H9 (cell line): Measurements from ENCODE around the gene PROK1. TPM values are rescaled to one million over a fixed set of nuclear protein-coding genes. Genes with fewer than 3 reads are reported as not detected.

Source experiments
- DNase-seq: peaks from one replicate; pipeline ENCODE4 v3.0.0-alpha.2; 2017
- H2AFZ ChIP-seq: one replicate; pipeline ENCODE4 v1.6.1; 2013; ENCODE audit warnings: mild to moderate bottlenecking, low read length, control low read depth, moderate library complexity
- H2AK5ac ChIP-seq: 2 replicates; pipeline ENCODE4 v1.6.1; 2013; ENCODE audit warnings: low read length, control low read depth, mixed read lengths; ENCODE audit not compliant: insufficient read length
- H2BK120ac ChIP-seq: one replicate; pipeline ENCODE4 v1.6.1; 2013; ENCODE audit warnings: low read depth, mild to moderate bottlenecking, low read length, control low read depth, inconsistent platforms; ENCODE audit not compliant: poor library complexity, severe bottlenecking
- H2BK12ac ChIP-seq: 2 replicates; pipeline ENCODE4 v1.6.1; 2013; ENCODE audit warnings: low read length, control low read depth, mixed read lengths, low read depth; ENCODE audit not compliant: insufficient read length
- H2BK15ac ChIP-seq: 2 replicates; pipeline ENCODE4 v1.6.1; 2013; ENCODE audit warnings: low read depth, low read length, control low read depth
- H2BK20ac ChIP-seq: one replicate; pipeline ENCODE4 v1.6.1; 2013; ENCODE audit warnings: low read depth, mild to moderate bottlenecking, low read length, control low read depth, inconsistent platforms; ENCODE audit not compliant: poor library complexity, severe bottlenecking
- H2BK5ac ChIP-seq: 2 replicates; pipeline ENCODE4 v1.6.1; 2013; ENCODE audit warnings: low read length, control low read depth, mixed read lengths; ENCODE audit not compliant: insufficient read length
- H3K14ac ChIP-seq: 2 replicates; pipeline ENCODE4 v1.6.1; 2013; ENCODE audit warnings: low read length, control low read depth; ENCODE audit not compliant: insufficient read depth
- H3K18ac ChIP-seq: 2 replicates; pipeline ENCODE4 v1.6.1; 2013; ENCODE audit warnings: low read depth, mild to moderate bottlenecking, mixed read lengths, low read length, control low read depth; ENCODE audit not compliant: insufficient read length
- H3K23ac ChIP-seq: 2 replicates; pipeline ENCODE4 v1.6.1; 2013; ENCODE audit warnings: low read length, control low read depth, mixed read lengths, low read depth; ENCODE audit not compliant: insufficient read length
- H3K23me2 ChIP-seq: 2 replicates; pipeline ENCODE4 v1.6.1; 2013; ENCODE audit warnings: low read depth, mild to moderate bottlenecking, mixed read lengths, low read length, control low read depth; ENCODE audit not compliant: insufficient read length, poor library complexity, severe bottlenecking
- H3K27ac ChIP-seq: 2 replicates; pipeline ENCODE4 v1.5.1; 2013; ENCODE audit warnings: low read length, control low read depth, mixed read lengths, low read depth; ENCODE audit not compliant: insufficient read length
- H3K27me3 ChIP-seq: 2 replicates; pipeline ENCODE4 v1.6.1; 2013; ENCODE audit warnings: low read length, control low read depth, inconsistent platforms; ENCODE audit not compliant: insufficient read depth
- H3K4ac ChIP-seq: 2 replicates; pipeline ENCODE4 v1.6.1; 2013; ENCODE audit warnings: low read depth, mild to moderate bottlenecking, control low read depth, inconsistent platforms, low read length, moderate library complexity
- H3K4me1 ChIP-seq: 2 replicates; pipeline ENCODE4 v1.6.1; 2013; ENCODE audit warnings: low read length, control low read depth, inconsistent platforms; ENCODE audit not compliant: insufficient read depth
- H3K4me2 ChIP-seq: 2 replicates; pipeline ENCODE4 v1.6.1; 2013; ENCODE audit warnings: low read length, control low read depth, mixed read lengths; ENCODE audit not compliant: insufficient read length, insufficient read depth
- H3K56ac ChIP-seq: 2 replicates; pipeline ENCODE4 v1.6.1; 2013; ENCODE audit warnings: low read depth, mild to moderate bottlenecking, mixed read lengths, low read length, control low read depth; ENCODE audit not compliant: insufficient read length
- H3K79me1 ChIP-seq: 2 replicates; pipeline ENCODE4 v1.6.1; 2013; ENCODE audit warnings: low read depth, mild to moderate bottlenecking, moderate library complexity, low read length, control low read depth, inconsistent platforms; ENCODE audit not compliant: insufficient read depth, poor library complexity, severe bottlenecking
- H3K79me2 ChIP-seq: 2 replicates; pipeline ENCODE4 v1.6.1; 2013; ENCODE audit warnings: low read length, control low read depth, inconsistent platforms; ENCODE audit not compliant: insufficient read depth
- H3K9ac ChIP-seq: 2 replicates; pipeline ENCODE4 v1.6.1; 2013; ENCODE audit warnings: low read length, control low read depth, mixed read lengths; ENCODE audit not compliant: insufficient read length; ENCODE audit errors: extremely low read depth
- H3K9me3 ChIP-seq: one replicate; pipeline ENCODE4 v1.6.1; 2013; ENCODE audit warnings: low read depth, low read length, inconsistent platforms; ENCODE audit not compliant: control insufficient read depth
- H3T11ph ChIP-seq: one replicate; pipeline ENCODE4 v1.6.1; 2013; ENCODE audit warnings: mild to moderate bottlenecking, low read length, control low read depth, inconsistent platforms
- H4K20me1 ChIP-seq: one replicate; pipeline ENCODE4 v1.6.1; 2013; ENCODE audit not compliant: control insufficient read depth, insufficient read length, insufficient read depth
- H4K5ac ChIP-seq: 2 replicates; pipeline ENCODE4 v1.6.1; 2013; ENCODE audit warnings: low read depth, mild to moderate bottlenecking, mixed read lengths, low read length, control low read depth; ENCODE audit not compliant: insufficient read length
- H4K8ac ChIP-seq: replicated peaks from 2 replicates; pipeline ENCODE4 v1.6.1; 2013; ENCODE audit warnings: low read length, control low read depth, mixed read lengths, low read depth; ENCODE audit not compliant: insufficient read length
- H4K91ac ChIP-seq: 2 replicates; pipeline ENCODE4 v1.6.1; 2013; ENCODE audit warnings: low read depth, mild to moderate bottlenecking, moderate library complexity, mixed read lengths, low read length, control low read depth; ENCODE audit not compliant: insufficient read length
- H3K27ac Mint-ChIP-seq, 3 experiments: 2 replicates in 2 of 3; 3 replicates in 1 of 3; pipeline ENCODE4 v1.8.0; 2020 to 2021; ENCODE audit warnings: mixed read lengths in 3 of 3, mild to moderate bottlenecking in 1 of 3, moderate library complexity in 1 of 3
- H3K27me3 Mint-ChIP-seq: 2 replicates; pipeline ENCODE4 v1.8.0; 2021; ENCODE audit warnings: low read depth, mild to moderate bottlenecking, moderate library complexity, mixed read lengths
- H3K36me3 Mint-ChIP-seq, 3 experiments: 2 replicates in 2 of 3; 3 replicates in 1 of 3; pipeline ENCODE4 v1.8.0; 2020 to 2021; ENCODE audit warnings: low read depth in 3 of 3, mixed read lengths in 3 of 3; ENCODE audit not compliant: insufficient read depth in 1 of 3
- H3K4me1 Mint-ChIP-seq, 2 experiments: 2 replicates each; pipeline ENCODE4 v1.8.0; 2020; ENCODE audit warnings: mixed read lengths in 2 of 2
- H3K4me3 Mint-ChIP-seq, 2 experiments: 2 replicates in 1 of 2; 3 replicates in 1 of 2; pipeline ENCODE4 v1.8.0; 2020 to 2021; ENCODE audit warnings: mild to moderate bottlenecking in 2 of 2, mixed read lengths in 2 of 2, moderate library complexity in 1 of 2
- H3K9me3 Mint-ChIP-seq, 2 experiments: 2 replicates in 1 of 2; 3 replicates in 1 of 2; pipeline ENCODE4 v1.8.0; 2020; ENCODE audit warnings: mild to moderate bottlenecking in 2 of 2, mixed read lengths in 2 of 2, moderate library complexity in 1 of 2
- WGBS: extraction: QIAGEN DNeasy Blood & Tissue Kit; methylation state at CpG from one replicate; pipeline ENCODE4 v1.1.7; 2013; ENCODE audit warnings: missing lambda C conversion rate, low lambda C conversion rate, mixed read lengths; ENCODE audit not compliant: insufficient read length; ENCODE audit errors: extremely low coverage; 5-methylcytosine and 5-hydroxymethylcytosine counted together
- total RNA-seq: library from RNA; stranded (reverse); gene quantifications from 2 replicates; pipeline ENCODE4 v1.2.1, GENCODE V29; 2021
- TF ChIP-seq, protein P1 (sequence below): fragments of 200-600 bp; sonication (generic); conservative IDR thresholded peaks from 3 replicates; pipeline ENCODE4 v1.8.0; 2021; ENCODE audit warnings: antibody characterized with exemption, mild to moderate bottlenecking

PROK1 gene
- total RNA-seq, 1 experiment from 2014 or later: not detected

DNA sequence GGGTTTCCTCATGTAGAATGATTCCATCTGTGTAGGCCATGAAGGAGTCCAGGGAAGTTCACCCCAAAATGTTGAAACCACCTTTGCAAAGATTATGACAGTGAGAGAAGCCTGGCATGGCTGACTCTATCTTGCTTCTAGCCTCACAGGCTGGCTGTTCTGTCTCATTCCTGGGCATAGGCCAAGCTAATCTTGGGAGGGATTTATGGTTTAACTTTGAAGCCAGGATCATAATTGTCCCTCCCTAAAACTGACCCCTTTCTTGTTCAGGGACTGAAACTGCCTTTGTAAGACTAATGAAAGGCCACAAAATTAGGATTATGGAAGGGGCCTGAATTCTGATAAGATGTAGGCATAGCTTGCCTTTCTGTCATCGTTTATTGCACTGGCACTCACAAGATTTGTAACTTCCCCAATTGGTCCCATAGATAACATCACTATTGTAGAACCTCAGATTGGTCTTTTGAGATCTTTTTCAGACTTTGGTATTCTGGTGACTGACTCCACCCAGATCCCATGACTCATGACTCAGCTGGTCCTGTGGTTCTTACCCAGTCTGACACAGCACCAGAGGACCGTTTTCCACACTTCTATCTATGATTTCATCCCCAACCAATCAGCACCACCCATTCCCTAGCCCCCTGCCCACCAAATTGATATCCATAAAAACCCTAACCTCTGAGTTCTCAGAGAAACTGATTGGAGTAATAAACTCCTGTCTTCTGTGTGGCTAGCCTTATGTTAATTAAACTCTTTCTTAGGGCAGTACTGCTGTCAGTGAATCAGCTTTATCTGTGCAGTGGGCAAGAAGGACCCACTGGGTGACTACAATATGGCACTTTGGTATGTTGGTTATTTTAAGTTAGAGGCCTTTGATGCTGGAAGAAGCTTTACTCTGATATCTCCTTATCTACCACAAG, 29.8 kb upstream of the PROK1 start:
- Mint-ChIP-seq H3K4me3 (no peak overlapping the region), H3K9me3 (peaks cover 4 to 9% of the 10 kb centered on the region in 2 experiments; a peak in 3 of 5 replicates), H3K36me3 (peaks cover 3 to 5% (median 4%) of the 10 kb centered on the region in 3 experiments; a peak in 5 of 7 replicates), H3K27me3 (peaks cover 2% of the 10 kb centered on the region; the same call in 1 of the 2 replicates), H3K4me1 (peaks cover 13 to 16% of the 10 kb centered on the region in 2 experiments), H3K27ac (no peak overlapping the region)
- Histone ChIP-seq H3K27me3 (no peaks in the 10 kb centered on the region), H3T11ph (no peak overlapping the region), H3K4ac (no peak overlapping the region), H3K23me2 (no peaks in the 10 kb centered on the region), H2BK120ac (no peak overlapping the region), H3K27ac (no peak overlapping the region), H3K14ac (no peak overlapping the region), H2BK15ac (no peak overlapping the region), H4K8ac (no peak overlapping the region), H2AFZ (no peak overlapping the region), H3K4me2 (no peak overlapping the region), H3K9ac (no peak overlapping the region), H3K4me1 (0 out of 2 replicates have a peak, but pooled peaks cover 4% of the 10 kb centered on the region), H3K9me3 (peaks cover 5% of the 10 kb centered on the region), H4K91ac (no peak overlapping the region), H4K5ac (no peak overlapping the region), H3K23ac (no peak overlapping the region), H2BK5ac (no peak overlapping the region), H3K79me1 (no peaks in the 10 kb centered on the region), H4K20me1 (no peaks in the 10 kb centered on the region), H3K79me2 (no peaks in the 10 kb centered on the region), H3K56ac (no peak overlapping the region), H2BK20ac (no peak overlapping the region), H3K18ac (no peak overlapping the region), H2AK5ac (no peak overlapping the region), H2BK12ac (no peak overlapping the region)
- TF ChIP-seq, protein P1, sequence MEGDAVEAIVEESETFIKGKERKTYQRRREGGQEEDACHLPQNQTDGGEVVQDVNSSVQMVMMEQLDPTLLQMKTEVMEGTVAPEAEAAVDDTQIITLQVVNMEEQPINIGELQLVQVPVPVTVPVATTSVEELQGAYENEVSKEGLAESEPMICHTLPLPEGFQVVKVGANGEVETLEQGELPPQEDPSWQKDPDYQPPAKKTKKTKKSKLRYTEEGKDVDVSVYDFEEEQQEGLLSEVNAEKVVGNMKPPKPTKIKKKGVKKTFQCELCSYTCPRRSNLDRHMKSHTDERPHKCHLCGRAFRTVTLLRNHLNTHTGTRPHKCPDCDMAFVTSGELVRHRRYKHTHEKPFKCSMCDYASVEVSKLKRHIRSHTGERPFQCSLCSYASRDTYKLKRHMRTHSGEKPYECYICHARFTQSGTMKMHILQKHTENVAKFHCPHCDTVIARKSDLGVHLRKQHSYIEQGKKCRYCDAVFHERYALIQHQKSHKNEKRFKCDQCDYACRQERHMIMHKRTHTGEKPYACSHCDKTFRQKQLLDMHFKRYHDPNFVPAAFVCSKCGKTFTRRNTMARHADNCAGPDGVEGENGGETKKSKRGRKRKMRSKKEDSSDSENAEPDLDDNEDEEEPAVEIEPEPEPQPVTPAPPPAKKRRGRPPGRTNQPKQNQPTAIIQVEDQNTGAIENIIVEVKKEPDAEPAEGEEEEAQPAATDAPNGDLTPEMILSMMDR: no peak
- WGBS: no CpG with 5 or more reads among the region's 2 CpGs
- no peak for DNase-seq
